ENCODE data around the gene NT5E.
"Not testable (repeated sequence)": the region's sequence is repeated elsewhere in the genome, so short reads cannot be mapped to it uniquely, and the experiment has no call there.

The NT5E gene

DNA sequence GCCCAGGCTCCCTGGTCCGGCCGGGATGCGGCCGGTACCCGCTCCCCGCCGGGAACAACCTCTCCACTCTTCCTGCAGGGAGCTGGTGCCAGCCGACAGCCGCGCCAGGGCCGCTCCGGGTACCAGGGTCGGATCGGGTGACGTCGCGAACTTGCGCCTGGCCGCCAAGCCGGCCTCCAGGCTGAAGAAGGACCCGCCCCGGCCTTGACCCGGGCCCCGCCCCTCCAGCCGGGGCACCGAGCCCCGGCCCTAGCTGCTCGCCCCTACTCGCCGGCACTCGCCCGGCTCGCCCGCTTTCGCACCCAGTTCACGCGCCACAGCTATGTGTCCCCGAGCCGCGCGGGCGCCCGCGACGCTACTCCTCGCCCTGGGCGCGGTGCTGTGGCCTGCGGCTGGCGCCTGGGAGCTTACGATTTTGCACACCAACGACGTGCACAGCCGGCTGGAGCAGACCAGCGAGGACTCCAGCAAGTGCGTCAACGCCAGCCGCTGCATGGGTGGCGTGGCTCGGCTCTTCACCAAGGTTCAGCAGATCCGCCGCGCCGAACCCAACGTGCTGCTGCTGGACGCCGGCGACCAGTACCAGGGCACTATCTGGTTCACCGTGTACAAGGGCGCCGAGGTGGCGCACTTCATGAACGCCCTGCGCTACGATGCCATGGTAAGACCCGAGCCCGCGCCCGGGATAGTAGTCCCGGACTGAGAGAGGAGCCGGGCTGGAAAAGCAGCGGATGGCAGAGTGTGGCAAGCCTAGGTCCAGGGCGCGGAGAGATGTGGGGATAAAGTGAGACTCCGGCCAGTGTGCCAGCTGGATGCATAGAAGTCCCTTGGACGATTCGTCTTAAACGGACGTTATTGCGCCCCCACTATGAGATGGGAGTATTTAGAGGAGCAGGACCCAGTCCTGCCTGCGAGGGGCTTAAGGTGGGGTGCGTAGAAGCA is at the start of gene NT5E:
NT5E (plus strand) TSS at position 266 of the 942 bp plus-strand sequence; CDS start at position 323, 57 bp downstream.
- no peak for DNase-seq (ENCODE audit: low spot score)

DNA sequence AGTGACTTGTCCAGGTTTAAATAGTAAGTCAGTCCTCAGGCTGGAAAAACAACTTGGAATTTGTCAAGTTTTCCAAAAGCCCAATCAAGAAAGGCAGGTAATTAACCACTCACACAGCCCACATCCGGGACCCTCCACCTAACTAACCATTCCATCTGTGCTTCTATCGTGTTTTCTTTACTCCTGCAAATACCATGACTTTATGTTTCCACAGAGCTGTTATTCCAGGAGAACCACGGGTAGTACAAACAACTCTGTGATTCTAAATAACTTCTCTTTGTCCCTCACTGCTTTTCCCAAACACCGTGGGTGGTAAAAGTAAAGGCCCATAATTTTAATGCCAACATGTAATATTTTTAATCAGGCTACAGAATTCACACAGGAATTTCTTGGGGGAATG is 49.6 kb upstream of the NT5E start:
- DNase-seq (ENCODE audit: low spot score), result no peak

DNA sequence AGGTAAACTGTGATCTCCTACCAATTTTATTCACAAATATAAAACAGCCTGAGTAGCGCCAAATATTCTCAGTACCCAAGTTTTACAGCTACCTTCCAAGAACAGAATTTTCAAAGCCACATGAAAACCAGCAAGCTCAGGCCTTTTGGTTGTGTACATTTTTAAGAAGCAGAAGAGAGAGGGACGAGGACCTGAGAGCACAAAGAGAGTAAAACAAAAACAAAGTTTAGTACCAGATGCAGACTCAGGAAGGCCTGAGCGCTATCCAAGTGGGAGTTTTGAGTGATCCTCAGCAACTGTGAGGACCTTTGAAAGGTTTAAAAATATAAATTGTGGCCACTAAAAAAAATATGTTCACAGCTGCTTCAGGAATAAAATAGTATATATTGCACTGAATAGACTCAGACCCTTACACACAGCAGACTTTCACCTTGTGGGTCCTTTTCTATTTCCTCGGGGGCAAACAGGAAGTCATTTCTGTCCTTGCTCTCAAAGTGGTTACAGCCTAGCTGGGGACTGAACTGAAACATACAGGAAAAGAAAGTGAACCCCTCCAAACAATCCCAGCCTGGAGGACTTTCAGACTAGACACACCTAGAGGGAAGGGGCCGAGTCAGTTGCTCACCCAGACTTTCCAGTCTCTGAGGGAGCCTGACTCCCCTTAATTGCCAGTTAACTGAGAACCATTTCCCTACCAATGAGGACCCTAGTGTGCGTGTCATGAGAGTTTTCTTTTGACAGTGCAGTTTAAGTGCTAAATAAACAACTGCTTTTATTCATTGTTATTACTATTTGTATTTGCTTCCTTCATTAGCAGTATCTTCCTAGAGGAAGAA is 48.5 kb upstream of the NT5E start:
- no peak for DNase-seq (ENCODE audit: low spot score)

DNA sequence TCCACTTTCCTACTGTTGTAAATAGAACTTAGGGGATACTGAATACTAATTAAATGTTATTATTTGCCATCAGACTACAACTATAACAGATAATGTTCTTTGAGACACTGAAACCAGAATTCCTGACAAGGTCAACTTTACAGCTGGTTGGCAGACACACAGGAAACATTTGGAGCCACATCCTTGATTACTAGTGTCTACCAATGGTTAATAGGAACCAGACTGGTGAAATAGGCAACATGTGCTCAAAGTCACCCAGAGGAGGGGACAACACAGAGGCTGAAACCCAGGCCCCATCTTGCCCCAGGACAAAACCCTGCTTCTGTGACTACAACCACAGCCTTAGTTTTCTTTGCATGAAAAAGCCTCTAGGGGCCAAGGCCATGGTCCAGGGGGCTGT is 47.8 kb upstream of the NT5E start:
- DNase-seq (ENCODE audit: low spot score), result no peak

DNA sequence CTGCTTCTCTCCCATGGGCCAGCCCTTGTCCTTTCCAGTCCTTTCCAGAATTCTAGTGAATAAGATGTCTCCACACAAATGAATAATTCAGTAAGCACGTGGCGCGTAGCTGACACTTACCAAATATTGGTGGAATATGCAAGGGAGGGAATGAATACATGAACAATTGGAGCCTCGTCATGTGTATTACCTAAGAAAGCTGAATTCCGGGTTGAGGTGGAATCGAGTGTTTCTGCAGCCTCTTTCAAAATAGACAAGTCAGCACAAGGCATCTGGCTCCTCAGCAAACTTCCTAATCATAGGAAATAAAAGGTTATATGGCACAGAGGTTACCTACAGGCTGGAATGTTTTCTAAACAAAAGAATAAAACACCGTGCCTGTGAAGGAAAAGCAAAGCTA is 47.0 kb upstream of the NT5E start:
- no peak for DNase-seq (ENCODE audit: low spot score)

DNA sequence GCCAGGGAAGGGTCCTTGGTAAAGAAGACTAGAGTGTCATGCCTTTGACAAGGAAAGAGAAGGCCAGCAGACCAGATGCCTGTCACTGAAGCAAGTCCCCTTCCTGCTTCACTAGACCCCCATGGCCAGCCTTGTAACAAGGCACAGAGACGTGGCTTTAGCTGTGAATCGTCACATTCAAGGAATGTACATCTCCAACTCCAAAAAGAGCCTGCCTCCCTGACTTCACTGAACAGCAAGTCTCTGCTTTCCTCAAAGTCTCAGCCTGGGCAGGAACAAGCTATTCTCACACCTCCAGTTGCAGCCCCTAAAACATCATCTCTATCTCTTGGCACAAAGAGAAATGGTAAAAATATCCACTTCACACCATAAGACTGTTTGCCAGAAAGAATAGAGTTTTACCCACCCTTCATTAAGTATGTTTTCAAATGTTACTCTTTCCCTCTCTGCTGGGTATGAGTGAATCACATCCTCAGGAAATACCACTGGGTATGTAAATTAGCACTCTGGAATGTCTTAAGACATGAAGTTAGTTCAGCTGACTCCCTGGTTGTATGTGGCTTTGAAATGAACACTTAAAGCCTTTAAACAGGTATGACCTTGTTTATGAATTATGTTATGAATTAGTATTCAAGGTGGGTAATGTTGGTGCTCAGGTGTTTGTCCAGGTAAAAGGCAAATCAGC is 46.4 kb upstream of the NT5E start:
- DNase-seq (ENCODE audit: low spot score), result no peak

DNA sequence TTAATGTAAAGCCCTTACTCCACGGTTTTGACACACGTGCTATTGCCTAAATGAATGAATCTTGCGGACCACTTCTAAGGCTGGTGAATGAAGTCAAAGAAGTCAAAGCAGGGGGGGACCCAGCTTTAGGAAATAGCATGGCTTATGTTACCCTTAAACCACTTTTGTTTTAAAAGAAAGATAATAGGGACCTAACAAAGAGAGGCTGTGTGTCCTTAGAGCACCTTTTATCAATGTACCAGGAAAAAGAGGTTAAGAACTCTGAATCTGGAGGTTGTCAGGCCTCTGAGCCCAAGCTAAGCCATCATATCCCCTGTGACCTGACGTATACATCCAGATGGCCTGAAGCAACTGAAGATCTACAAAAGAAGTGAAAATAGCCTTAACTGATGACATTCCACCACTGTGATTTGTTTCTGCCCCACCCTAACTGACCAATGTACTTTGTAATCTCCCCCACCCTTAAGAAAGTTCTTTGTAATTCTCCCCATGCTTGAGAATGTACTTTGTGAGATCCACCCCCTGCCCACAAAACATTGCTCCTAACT is 45.8 kb upstream of the NT5E start:
- not testable (repeated sequence) for DNase-seq (ENCODE audit: low spot score)

DNA sequence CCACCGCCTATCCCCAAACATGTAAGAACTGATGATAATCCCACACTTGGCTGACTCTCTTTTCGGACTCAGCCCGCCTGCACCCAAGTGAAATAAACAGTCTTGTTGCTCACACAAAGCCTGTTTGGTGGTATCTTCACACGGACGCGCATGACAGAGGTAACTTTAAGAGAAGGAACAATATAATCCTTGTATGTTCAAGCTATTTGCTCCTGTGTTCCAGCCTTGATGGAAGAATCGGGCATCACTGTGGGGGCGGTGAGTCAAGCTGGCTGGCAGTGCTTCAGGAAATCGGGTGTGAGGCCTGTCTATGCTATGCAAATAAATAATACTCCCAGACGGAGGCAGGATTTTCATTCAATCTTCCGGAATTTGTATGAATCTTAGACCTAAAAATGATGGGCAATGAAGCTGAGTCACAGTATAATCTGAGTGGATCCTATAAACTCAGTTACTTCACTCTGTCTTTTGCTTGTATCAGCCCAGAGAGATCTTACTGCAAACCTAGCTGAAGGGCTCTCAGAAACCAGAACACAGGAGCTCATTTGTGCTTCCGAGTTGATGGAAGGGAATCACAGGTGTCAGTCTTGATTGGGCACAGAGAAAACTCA is 45.2 kb upstream of the NT5E start:
- no peak for DNase-seq (ENCODE audit: low spot score)

DNA sequence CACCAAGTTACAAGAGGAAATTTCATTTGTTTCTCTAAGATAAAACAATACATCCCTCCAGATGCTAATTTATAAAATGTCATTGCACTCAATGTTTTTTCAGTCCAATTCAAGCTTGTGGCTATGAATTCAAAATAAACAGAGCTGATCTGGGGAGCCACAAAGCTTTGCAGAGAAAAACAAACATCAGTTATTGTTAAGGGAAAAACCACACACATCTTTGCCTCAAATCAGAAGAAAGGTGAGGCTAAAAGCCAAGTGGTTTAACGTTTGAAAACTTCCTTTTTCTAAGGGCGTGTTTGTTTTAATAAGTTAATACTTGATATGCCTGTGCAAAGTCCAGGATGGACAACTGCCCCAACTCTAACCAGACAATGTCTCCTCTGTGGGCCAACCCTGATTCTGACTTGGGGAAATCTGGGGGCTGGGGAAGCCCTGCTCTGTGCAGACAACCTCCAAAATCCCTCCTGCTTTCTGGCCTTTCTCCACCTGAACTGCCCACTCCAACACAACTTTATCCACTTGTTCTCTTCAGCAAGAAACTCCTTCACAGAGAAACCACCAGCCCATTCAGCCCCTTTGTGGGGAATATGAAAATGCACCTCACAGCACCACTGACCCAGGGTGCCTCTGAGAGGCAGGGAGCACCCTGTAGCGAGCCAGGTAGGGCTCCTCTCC is 44.6 kb upstream of the NT5E start:
- no peak for DNase-seq (ENCODE audit: low spot score)

DNA sequence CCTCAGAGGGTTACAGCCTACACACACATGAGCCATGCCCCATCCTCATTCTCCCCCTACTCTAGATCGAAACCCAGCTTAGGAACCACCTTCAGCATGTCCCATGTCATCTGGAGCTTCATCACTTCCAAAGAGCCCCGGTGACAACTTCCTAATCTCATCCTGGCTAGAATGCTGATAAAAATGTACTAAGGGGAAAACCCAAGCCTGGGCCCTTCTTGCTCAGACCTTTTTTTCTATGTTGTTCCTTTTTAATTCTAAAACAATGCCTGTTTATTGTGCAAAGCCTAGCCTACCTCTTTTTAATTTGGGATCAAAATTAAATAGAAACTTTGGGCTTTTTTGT is 44.1 kb upstream of the NT5E start:
- DNase-seq (ENCODE audit: low spot score), result no peak

DNA sequence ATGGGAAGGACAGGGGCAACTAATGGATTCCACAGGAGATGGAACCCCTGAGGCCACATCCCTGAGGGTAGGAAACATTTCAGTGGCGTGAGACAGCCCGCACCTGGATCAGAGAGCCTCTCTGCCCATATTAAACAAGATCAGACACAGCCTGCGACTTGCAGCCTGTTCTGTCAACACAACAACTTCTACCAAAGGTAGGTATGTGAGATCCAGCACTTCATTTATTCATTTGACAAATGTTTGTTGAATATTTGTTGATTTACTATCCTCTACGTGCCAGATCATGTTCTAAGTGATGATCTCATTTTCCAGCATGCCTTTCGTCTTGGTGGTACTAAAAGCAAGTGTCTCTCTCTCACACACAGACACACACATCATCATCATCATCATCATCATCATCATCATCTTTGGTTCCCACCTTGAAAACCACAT is 43.2 kb upstream of the NT5E start:
- no peak for DNase-seq (ENCODE audit: low spot score)

DNA sequence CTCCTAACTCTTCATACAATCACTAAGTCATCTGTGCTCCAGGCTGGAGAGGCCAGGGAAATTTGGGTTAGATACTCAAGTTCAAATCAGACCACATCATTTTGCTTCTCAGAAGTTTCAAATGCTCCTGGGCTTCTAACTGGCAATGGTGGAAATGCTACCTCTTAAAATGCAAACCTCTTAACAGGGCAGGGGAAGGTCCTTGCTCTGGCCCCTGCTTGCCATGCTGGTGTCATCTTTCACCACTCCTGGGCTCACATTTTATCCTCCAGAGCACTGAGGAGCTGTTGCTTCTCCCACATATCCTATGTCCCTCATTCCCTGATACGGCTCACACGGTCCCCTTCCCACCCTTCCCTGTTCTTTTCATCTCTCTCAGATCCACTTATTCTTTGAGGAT is 41.8 kb upstream of the NT5E start:
- no peak for DNase-seq (ENCODE audit: low spot score)

DNA sequence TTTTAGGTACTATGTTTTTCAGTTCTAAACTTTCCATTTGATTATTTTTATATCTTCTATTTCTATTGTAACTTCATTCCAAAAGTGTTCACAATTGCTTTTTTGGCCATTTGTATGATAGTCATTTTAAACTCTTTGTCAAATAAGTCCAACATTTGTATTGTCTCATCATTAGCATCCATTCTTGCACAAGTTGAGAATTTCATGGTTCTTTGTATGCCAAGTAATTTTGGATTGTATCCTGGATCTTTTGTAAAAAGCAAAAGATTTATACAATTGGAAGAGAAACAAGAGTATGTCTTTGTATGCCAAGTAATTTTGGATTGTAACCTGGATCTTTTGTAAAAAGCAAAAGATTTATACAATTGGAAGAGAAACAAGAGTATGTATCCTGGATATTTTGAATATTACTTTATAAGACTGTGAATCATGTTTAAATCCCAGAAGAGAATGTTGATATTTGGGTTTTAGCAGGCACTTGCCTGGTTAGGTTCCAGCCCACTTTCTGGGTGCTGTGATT is 36.9 kb upstream of the NT5E start:
- DNase-seq (ENCODE audit: low spot score), result no peak

DNA sequence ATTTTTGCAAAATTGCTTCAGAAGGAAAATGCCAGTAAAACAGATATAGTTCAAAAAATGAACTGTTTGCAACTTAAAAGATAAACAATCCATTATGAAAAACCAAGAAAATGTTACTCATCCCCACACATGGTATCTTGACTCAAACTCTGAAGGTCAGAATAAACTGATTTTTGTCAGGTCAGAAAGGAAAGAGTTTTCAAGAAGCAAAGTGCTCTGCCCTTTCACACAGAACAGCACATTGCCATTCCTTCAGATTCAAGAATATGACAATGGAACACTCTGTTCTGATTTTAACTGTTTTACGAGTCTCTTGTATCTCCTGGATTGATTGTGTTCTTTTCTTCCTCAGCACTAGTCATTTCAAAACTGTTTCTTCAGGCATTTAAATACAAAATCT is 33.8 kb upstream of the NT5E start:
- DNase-seq (ENCODE audit: low spot score), result no peak

DNA sequence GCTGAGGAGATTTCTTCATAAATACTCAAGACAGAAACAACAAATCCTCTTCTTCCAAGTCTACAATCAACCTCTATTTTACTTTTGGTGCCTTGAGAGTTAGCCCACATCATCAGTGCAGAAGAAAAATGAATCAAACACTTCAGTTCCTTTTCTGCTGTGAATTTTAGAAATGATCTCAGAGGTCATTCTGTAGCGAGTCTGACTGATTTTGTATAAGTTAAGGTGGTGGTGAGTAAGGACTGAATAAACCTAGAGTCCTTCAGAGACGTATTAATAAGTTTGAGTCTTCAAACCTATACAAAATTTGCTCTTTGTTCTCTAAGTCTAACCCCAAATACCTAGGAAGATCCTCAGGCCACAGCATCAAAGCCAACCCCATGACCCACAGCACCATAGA is 33.1 kb upstream of the NT5E start:
- DNase-seq (ENCODE audit: low spot score), result no peak

DNA sequence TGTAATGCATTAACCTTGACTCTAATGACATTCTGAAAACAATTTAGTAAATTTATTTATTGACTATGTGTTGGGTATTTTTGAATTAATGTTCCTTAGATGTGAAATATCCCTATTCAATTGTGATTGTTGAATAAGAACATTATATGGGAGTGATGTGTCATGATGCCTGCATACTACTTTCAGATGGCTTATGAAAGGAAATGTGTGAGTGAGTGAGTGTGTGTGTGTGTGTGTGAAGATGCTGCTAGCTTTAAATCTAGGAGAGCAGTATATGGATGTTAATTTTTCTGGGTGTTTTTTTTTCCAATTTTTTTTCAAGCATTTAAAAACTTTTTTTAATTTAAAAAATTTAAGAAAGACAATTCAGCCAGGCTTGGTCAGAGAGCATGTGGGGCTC is 32.5 kb upstream of the NT5E start:
- DNase-seq (ENCODE audit: low spot score), result no peak

DNA sequence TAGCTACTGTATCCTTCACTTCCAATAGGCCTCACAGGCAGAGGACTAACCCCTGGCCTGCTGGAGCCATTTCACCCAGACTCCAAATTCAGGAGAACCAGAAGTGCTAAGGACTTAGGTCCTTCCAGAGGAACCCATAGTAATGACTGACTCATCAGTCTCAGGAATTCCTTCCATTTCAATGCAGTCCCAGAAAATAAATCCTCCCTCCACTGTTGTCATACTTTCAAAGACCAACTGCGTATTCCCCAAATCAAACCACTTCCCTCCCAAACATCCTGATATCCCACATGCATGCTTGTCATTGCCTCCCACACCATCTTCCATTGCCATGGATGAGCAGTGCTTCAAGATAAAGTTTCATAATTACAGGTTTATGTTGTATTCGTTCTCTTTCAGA is 31.8 kb upstream of the NT5E start:
- DNase-seq (ENCODE audit: low spot score), result no peak

DNA sequence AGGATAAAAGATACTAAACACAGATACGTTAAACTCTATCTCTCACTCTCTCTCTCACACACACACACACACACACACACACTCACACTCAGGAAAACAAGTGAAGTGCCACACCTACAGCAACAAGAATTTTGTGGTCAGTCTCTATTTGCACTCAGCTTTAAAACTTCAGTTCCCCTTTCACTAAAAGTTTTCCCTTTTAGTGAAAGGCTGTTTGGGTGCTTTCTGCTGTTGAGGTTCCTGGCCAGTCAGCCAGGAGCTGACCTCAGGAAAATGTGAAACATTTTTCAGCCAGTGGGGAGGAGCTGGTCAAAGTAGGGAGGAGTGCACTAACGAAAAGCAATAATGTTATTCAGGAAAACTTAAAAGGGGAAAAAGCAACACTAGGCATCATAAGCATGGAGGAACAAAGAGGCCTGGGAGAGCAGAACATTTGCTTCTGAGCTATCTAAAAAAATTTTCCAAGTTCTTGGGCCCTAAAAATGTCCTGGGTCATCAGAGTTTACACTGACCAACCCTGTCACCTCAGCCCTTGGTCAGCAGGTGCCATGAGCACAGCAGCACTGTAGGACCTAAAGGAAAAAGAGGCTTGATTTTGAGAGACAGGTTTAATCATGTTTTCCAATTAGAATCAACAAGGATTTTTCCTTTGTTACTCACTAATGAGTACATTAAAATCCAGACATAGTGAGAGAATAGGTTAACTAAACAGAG is 30.7 kb upstream of the NT5E start:
- no peak for DNase-seq (ENCODE audit: low spot score)

DNA sequence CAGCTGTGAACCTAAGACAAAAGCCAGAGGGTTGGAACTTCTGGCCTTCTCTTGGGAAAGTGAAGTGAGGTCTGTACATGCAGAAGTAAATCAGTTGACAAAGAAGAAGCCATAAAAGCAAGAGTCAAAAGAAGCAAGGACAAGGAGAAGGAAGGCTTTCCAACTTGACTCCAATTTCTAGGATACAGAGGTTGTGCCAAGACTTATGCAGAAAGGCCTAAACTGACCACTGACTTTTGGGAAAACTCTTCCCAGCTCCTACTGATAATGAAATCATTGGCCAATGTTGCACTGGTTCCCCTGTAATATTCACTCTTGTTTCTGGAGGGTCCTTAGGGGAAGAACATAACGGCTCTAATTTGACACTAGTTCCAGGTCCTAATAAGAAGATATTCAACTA is 29.3 kb upstream of the NT5E start:
- no peak for DNase-seq (ENCODE audit: low spot score)

DNA sequence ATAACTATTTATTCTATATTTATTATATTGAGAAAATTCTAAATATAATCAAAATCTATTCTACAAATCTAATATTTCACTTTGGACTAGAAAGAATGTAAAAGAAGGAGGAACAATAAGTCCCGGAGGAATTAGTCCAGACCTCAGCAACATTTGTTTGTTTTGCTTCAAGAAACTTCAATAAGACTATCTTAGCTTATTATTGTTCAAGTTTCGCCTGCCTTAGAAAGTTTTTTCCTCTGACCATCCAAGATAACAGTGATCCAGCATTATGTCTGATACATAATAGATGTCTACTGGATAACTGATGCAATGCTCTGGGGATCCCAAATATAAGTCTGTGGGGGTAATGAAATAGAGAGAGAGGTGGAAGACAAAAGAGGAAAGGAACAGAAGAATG is 28.7 kb upstream of the NT5E start:
- no peak for DNase-seq (ENCODE audit: low spot score)
